ENCODE measurements around the gene PHETA2. TPM values are rescaled to one million over a fixed set of nuclear protein-coding genes. Genes with fewer than 3 reads are reported as not detected.
"Not testable (repeated sequence)": the region's sequence is repeated elsewhere in the genome, so short reads cannot be mapped to it uniquely, and the experiment has no call there.

PHETA2 gene
- total RNA-seq, 1 experiment from 2014 or later: not detected

GRCh38 chr22:42116848-42117424 lies 42.9 kb downstream of the PHETA2 start:
- POLR2A ChIA-PET: interaction anchor here (0.6 to 0.9 kb wide), 3 partner anchors 24 to 326 kb away, joined by 3 to 5 read pairs (median 3); no protein-coding TSS in a partner anchor
- peak; percentile 20 for DNase-seq (ENCODE audit: unreplicated experiment)
- H3K9me3 Mint-ChIP-seq (ENCODE audit: unreplicated experiment): no peaks in the 10 kb centered on the region
- H3K4me3 Mint-ChIP-seq (ENCODE audit: unreplicated experiment): no peak overlapping the region
- intact Hi-C loops (cut with micrococcal nuclease): no loop called here
- CTCF ChIA-PET: interaction anchor here (1.6 to 2.4 kb wide), 2 partner anchors 16 to 26 kb away, joined by 4 to 7 read pairs; no protein-coding TSS in a partner anchor
- peaks cover 3% of the 10 kb centered on the region for H3K36me3 Mint-ChIP-seq (ENCODE audit: insufficient read depth, unreplicated experiment)
- TF ChIP-seq, protein P1, sequence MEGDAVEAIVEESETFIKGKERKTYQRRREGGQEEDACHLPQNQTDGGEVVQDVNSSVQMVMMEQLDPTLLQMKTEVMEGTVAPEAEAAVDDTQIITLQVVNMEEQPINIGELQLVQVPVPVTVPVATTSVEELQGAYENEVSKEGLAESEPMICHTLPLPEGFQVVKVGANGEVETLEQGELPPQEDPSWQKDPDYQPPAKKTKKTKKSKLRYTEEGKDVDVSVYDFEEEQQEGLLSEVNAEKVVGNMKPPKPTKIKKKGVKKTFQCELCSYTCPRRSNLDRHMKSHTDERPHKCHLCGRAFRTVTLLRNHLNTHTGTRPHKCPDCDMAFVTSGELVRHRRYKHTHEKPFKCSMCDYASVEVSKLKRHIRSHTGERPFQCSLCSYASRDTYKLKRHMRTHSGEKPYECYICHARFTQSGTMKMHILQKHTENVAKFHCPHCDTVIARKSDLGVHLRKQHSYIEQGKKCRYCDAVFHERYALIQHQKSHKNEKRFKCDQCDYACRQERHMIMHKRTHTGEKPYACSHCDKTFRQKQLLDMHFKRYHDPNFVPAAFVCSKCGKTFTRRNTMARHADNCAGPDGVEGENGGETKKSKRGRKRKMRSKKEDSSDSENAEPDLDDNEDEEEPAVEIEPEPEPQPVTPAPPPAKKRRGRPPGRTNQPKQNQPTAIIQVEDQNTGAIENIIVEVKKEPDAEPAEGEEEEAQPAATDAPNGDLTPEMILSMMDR (IDR thresholded peaks at IDR 0.05; ENCODE audit: unreplicated experiment): no peak
- no peaks in the 10 kb centered on the region for H3K4me1 Mint-ChIP-seq (ENCODE audit: insufficient read depth, unreplicated experiment)
- BruUV-seq (replicated peaks): no TSS peak
- H3K27me3 Mint-ChIP-seq (ENCODE audit: insufficient read depth, unreplicated experiment): no peaks in the 10 kb centered on the region
- H3K27ac Mint-ChIP-seq (ENCODE audit: low read depth, unreplicated experiment): no peak overlapping the region

DNA sequence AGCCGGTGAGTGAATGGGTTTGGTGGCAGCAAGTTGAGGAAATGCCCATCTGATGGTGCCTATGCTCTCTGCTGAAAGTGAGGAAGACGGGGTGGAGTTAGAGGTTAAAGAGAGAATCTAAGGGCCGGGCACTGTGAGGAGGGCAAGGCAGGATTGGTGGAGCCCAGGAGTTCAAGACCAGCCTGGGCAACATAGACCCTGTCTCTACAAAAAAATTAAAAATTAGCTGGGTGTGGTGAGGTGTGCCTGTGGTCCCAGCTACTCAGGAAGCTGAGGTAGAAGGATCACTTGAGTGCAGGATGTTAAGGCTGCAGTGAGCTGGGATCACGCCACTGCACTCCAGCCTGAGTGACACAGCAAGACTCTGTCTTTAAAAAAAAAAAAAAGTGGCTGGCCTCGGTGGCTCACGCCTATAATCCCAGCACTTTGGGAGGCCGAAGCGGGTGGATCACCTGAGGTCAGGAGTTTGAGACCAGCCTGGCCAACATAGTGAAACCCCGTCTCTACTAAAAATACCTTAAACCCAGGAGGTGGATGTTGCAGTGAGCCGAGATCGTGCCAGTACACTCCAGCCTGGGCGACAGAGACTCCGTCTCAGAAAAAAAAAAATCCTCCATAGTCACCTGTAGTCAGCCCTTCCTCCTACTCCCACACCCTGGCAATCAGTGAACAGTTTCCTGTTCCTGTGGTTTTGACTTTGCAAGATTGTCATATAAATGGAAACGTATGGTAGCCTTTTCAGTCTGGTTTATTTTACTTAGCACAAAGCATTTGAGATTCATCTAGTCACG lies 46.4 kb downstream of the PHETA2 start:
- POLR2A ChIA-PET, CTCF ChIA-PET: not testable (repeated sequence)

GRCh38 chr22:42123529-42123928 lies 49.5 kb downstream of the PHETA2 start:
- POLR2A ChIA-PET; H3K27me3 Mint-ChIP-seq (ENCODE audit: insufficient read depth, unreplicated experiment); H3K27ac Mint-ChIP-seq (ENCODE audit: low read depth, unreplicated experiment): not testable (repeated sequence)

More for the DNA sequence above, 46.4 kb downstream of the PHETA2 start:
- H3K27me3 Mint-ChIP-seq (ENCODE audit: insufficient read depth, unreplicated experiment); DNase-seq (ENCODE audit: unreplicated experiment); H3K27ac Mint-ChIP-seq (ENCODE audit: low read depth, unreplicated experiment); BruUV-seq (replicated peaks); H3K9me3 Mint-ChIP-seq (ENCODE audit: unreplicated experiment); H3K36me3 Mint-ChIP-seq (ENCODE audit: insufficient read depth, unreplicated experiment); H3K4me1 Mint-ChIP-seq (ENCODE audit: insufficient read depth, unreplicated experiment); H3K4me3 Mint-ChIP-seq (ENCODE audit: unreplicated experiment); intact Hi-C loops (cut with micrococcal nuclease): not testable (repeated sequence)

GRCh38 chr22:42127606-42128005 lies 53.6 kb downstream of the PHETA2 start:
- BruUV-seq (replicated peaks): no TSS peak
- ChIA-PET CTCF (no interaction called here), POLR2A (no interaction called here)
- H3K27me3 Mint-ChIP-seq (ENCODE audit: insufficient read depth, unreplicated experiment): no peaks in the 10 kb centered on the region
- H3K4me1 Mint-ChIP-seq (ENCODE audit: insufficient read depth, unreplicated experiment): no peaks in the 10 kb centered on the region
- no peak for DNase-seq (ENCODE audit: unreplicated experiment)
- peaks cover 18% of the 10 kb centered on the region for H3K36me3 Mint-ChIP-seq (ENCODE audit: insufficient read depth, unreplicated experiment)
- no peaks in the 10 kb centered on the region for H3K9me3 Mint-ChIP-seq (ENCODE audit: unreplicated experiment)
- H3K27ac Mint-ChIP-seq (ENCODE audit: low read depth, unreplicated experiment): no peak overlapping the region
- TF ChIP-seq, protein P1 (IDR thresholded peaks at IDR 0.05; ENCODE audit: unreplicated experiment): no peak
- intact Hi-C loops (cut with micrococcal nuclease): no loop called here
- no peak overlapping the region for H3K4me3 Mint-ChIP-seq (ENCODE audit: unreplicated experiment)

More at GRCh38 chr22:42123529-42123928, 49.5 kb downstream of the PHETA2 start:
- H3K9me3 Mint-ChIP-seq (ENCODE audit: unreplicated experiment); DNase-seq (ENCODE audit: unreplicated experiment); H3K4me3 Mint-ChIP-seq (ENCODE audit: unreplicated experiment); intact Hi-C loops (cut with micrococcal nuclease); H3K4me1 Mint-ChIP-seq (ENCODE audit: insufficient read depth, unreplicated experiment); BruUV-seq (replicated peaks): not testable (repeated sequence)
- peaks cover 12% of the 10 kb centered on the region for H3K36me3 Mint-ChIP-seq (ENCODE audit: insufficient read depth, unreplicated experiment)
- CTCF ChIA-PET: interaction anchor here (0.6 kb wide), 1 partner anchor 32 kb away, joined by 3 read pairs; no protein-coding TSS in a partner anchor

- H3K27me3 Mint-ChIP-seq (ENCODE audit: insufficient read depth, unreplicated experiment); intact Hi-C loops (cut with micrococcal nuclease); H3K9me3 Mint-ChIP-seq (ENCODE audit: unreplicated experiment); H3K4me3 Mint-ChIP-seq (ENCODE audit: unreplicated experiment); H3K27ac Mint-ChIP-seq (ENCODE audit: low read depth, unreplicated experiment); H3K4me1 Mint-ChIP-seq (ENCODE audit: insufficient read depth, unreplicated experiment); POLR2A ChIA-PET; DNase-seq (ENCODE audit: unreplicated experiment); CTCF ChIA-PET; BruUV-seq (replicated peaks): not testable (repeated sequence)
- H3K36me3 Mint-ChIP-seq (ENCODE audit: insufficient read depth, unreplicated experiment): peaks cover 22% of the 10 kb centered on the region
Measured at GRCh38 chr22:42128007-42128406, 54.0 kb downstream of the PHETA2 start.

Other genes starting within 250 kb of the PHETA2 start
- gene SREBF2, start 241.1 kb upstream of the PHETA2 start, total RNA-seq (2022): 88.4 and 104 TPM in 2 replicates
- not detected in 2 replicates for gene SHISA8, start 159.2 kb upstream of the PHETA2 start, total RNA-seq (2022)
- gene TNFRSF13C, start 147.4 kb upstream of the PHETA2 start, total RNA-seq (2022): 0.12 TPM in 2 replicates
- gene CENPM, start 127.1 kb upstream of the PHETA2 start, total RNA-seq (2022): 9.1 and 21.1 TPM in 2 replicates
- gene SEPTIN3, start 104.8 kb upstream of the PHETA2 start, total RNA-seq (2022): 0.21 and 0.29 TPM in 2 replicates
- 0.66 and 1.1 TPM in 2 replicates for gene WBP2NL, start 75.5 kb upstream of the PHETA2 start, total RNA-seq (2022)
- 8.0 and 9.1 TPM in 2 replicates for gene NAGA, start 3.4 kb upstream of the PHETA2 start, total RNA-seq (2022)
- 76.9 and 96.7 TPM in 2 replicates for gene SMDT1, start 5.5 kb downstream of the PHETA2 start, total RNA-seq (2022)
- gene NDUFA6, start 16.5 kb downstream of the PHETA2 start, total RNA-seq (2022): 74.9 and 80.4 TPM in 2 replicates
- gene CYP2D6, start 56.6 kb downstream of the PHETA2 start, total RNA-seq (2022): 2.0 and 3.5 TPM in 2 replicates
- 44.7 and 56.4 TPM in 2 replicates for gene TCF20, start 196.4 kb downstream of the PHETA2 start, total RNA-seq (2022)

All from MCF 10A (cell line).